K562 (cell line): ENCODE measurements around the gene HOXC10. TPM values are rescaled to one million over a fixed set of nuclear protein-coding genes. Genes with fewer than 3 reads are reported as not detected.

Source experiments
- C11orf30 ChIP-seq: fragments of 450-650 bp; IDR thresholded peaks from 2 replicates; pipeline ENCODE4 v1.6.1; 2016; ENCODE audit warnings: low read depth, mild to moderate bottlenecking
- ELF1 ChIP-seq: fragments of 200-800 bp; sonication (Bioruptor generic); IDR thresholded peaks from 2 replicates; pipeline ENCODE4 v1.6.1; 2016; ENCODE audit warnings: missing genetic modification characterization, missing compliant biosample characterization
- EP400 ChIP-seq: fragments of 450-650 bp; IDR thresholded peaks from 2 replicates; pipeline ENCODE4 v1.6.1; 2017; ENCODE audit warnings: antibody characterized with exemption, mild to moderate bottlenecking, moderate library complexity
- HES1 ChIP-seq: fragments of 450-650 bp; IDR thresholded peaks from 2 replicates; pipeline ENCODE4 v1.6.1; 2016; ENCODE audit warnings: low read depth, mild to moderate bottlenecking, moderate library complexity
- HMBOX1 ChIP-seq: sonication (generic); IDR thresholded peaks from 2 replicates; pipeline ENCODE4 v1.6.1; 2016
- KAT8 ChIP-seq: fragments of 450-650 bp; IDR thresholded peaks from 2 replicates; pipeline ENCODE4 v1.6.1; 2016; ENCODE audit warnings: low read depth, mild to moderate bottlenecking
- NCOR1 ChIP-seq: fragments of 450-650 bp; IDR thresholded peaks from 2 replicates; pipeline ENCODE4 v1.6.1; 2016; ENCODE audit warnings: mild to moderate bottlenecking, moderate library complexity
- PKNOX1 ChIP-seq: fragments of 450-650 bp; IDR thresholded peaks from 2 replicates; pipeline ENCODE4 v1.6.1; 2016
- SMARCA4 ChIP-seq: fragments of 450-650 bp; IDR thresholded peaks from 2 replicates; pipeline ENCODE4 v1.6.1; 2016
- SMARCB1 ChIP-seq: IDR thresholded peaks from 2 replicates; pipeline ENCODE4 v1.6.1; 2011; ENCODE audit warnings: improper control_type of control experiment, low read depth; ENCODE audit not compliant: insufficient read length
- SPI1 ChIP-seq: IDR thresholded peaks from 2 replicates; pipeline ENCODE4 v1.6.1; 2011; ENCODE audit warnings: low read depth, low read length, control low read depth, borderline replicate concordance
- TFAM ChIP-seq: fragments of 250-450 bp; sonication (Bioruptor Pico); conservative IDR thresholded peaks from 2 replicates; pipeline ENCODE4 v1.5.0; 2021; ENCODE audit warnings: mild to moderate bottlenecking, moderate library complexity
- TRIM28 ChIP-seq: fragments of 450-650 bp; IDR thresholded peaks from 2 replicates; pipeline ENCODE4 v1.6.1; 2017
- ZBTB33 ChIP-seq: sonication (generic); formaldehyde crosslinking; IDR thresholded peaks from 2 replicates; pipeline ENCODE4 v1.8.1; 2023; ENCODE audit warnings: mild to moderate bottlenecking, missing genetic modification reagents
- ZC3H8 ChIP-seq: fragments of 450-650 bp; IDR thresholded peaks from 2 replicates; pipeline ENCODE4 v1.6.1; 2017
- ZNF143 ChIP-seq: sonication (generic); formaldehyde crosslinking; IDR thresholded peaks from 2 replicates; pipeline ENCODE4 v1.9.0; 2022; ENCODE audit warnings: mild to moderate bottlenecking, missing genetic modification reagents
- ZNF282 ChIP-seq: sonication (generic); formaldehyde crosslinking; IDR thresholded peaks from 2 replicates; pipeline ENCODE4 v1.8.1; 2023; ENCODE audit warnings: missing genetic modification reagents
- ZNF76 ChIP-seq: fragments of 250-450 bp; sonication (Bioruptor Pico); IDR thresholded peaks from 2 replicates; pipeline ENCODE4 v1.4.0; 2020; ENCODE audit warnings: mild to moderate bottlenecking, moderate library complexity, borderline replicate concordance
- polyA plus RNA-seq, 8 experiments: library from polyadenylated mRNA; depleted of rRNA in 4 of 8; stranded (reverse) in 5 of 8; unstranded in 3 of 8; fragments of >200 nt; fragmentation: Nextera tagmentation in 2 of 8; fragmentation: Illumina TruSeq in 1 of 8; extraction: Ambion mirVana in 2 of 8; extraction: Trizol in 1 of 8; gene quantifications; 2 replicates each; pipeline versions ENCODE4 v1.2.1 to v1.2.3, GENCODE V29; 2011 to 2014; ENCODE audit warnings: inconsistent platforms in 1 of 8, missing spikeins in 1 of 8
- total RNA-seq, 7 experiments: library from RNA; depleted of rRNA in 6 of 7; stranded (reverse); fragments of >200 nt in 6 of 7; fragmentation: Illumina TruSeq in 2 of 7; extraction: Trizol in 2 of 7; gene quantifications; 2 replicates each; pipeline versions ENCODE4 v1.2.1 to v1.2.3, GENCODE V29; 2011 to 2021; ENCODE audit warnings: low replicate concordance in 1 of 7
- TF ChIP-seq, protein P1 (sequence below): fragments of 200-800 bp; sonication (Bioruptor generic); IDR thresholded peaks from 2 replicates; pipeline ENCODE4 v1.6.1; 2016; ENCODE audit warnings: missing genetic modification characterization, missing compliant biosample characterization
- TF ChIP-seq, protein P2 (sequence below): fragments of 250-450 bp; sonication (Bioruptor Pico); IDR thresholded peaks from 2 replicates; pipeline ENCODE4 v1.8.0; 2021; ENCODE audit warnings: moderate library complexity, mild to moderate bottlenecking, inconsistent platforms

HOXC10 gene
- total and polyA plus RNA-seq, 9 of the 15 experiments (the other 6 are each of a cell fraction or from before 2014, with no cell fraction given) = 0.13 to 0.77 (median 0.35) TPM; not detected in 2

DNA sequence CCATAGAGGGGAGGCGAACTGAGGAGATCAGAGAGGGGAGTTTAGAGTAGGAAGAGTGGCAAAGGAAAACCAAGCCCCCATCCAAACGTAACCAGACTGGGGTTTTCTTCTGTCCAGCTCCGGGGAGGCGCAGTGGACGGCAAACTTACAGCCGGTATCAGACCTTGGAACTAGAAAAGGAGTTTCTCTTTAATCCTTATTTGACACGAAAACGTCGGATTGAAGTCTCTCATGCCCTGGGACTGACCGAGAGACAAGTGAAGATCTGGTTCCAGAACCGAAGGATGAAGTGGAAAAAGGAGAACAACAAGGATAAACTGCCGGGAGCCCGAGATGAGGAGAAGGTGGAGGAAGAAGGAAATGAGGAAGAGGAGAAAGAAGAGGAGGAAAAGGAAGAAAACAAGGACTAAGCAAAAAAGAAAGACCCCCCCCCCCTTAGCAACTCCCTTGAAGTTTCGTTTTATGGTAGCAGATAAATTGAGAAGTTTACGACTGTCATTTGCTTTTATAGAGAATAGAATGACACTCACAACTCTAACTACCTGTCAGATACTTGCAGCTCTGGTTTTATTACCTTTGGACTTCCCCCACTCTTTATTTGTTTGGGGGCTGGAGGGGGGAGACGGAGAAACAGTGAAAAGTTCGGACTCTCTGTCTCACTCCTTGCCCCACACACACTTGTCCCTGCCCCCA lies 26.2 kb downstream of the HOXC10 start (continued):
- no peak for TF ChIP-seq SMARCB1
- peak; percentile 41; the same call in 1 of the 2 replicates for TF ChIP-seq C11orf30
- no peak for TF ChIP-seq HMBOX1
- TF ChIP-seq ELF1 = peak; percentile 45
- peak; percentile 31; the same call in 1 of the 2 replicates for TF ChIP-seq SMARCA4
- no peak for TF ChIP-seq ZNF282 (CRISPR knock-in tag)
- TF ChIP-seq TRIM28 = no peak
- no peak for TF ChIP-seq ZBTB33
- no peak for TF ChIP-seq PKNOX1
- no peak for TF ChIP-seq ZNF143 (CRISPR knock-in tag)
- TF ChIP-seq ZNF76 (CRISPR knock-in tag) = no peak
- TF ChIP-seq HES1 = no peak
- TF ChIP-seq TFAM (CRISPR knock-in tag) = no peak
- no peak for TF ChIP-seq ZC3H8
- TF ChIP-seq, protein P1, sequence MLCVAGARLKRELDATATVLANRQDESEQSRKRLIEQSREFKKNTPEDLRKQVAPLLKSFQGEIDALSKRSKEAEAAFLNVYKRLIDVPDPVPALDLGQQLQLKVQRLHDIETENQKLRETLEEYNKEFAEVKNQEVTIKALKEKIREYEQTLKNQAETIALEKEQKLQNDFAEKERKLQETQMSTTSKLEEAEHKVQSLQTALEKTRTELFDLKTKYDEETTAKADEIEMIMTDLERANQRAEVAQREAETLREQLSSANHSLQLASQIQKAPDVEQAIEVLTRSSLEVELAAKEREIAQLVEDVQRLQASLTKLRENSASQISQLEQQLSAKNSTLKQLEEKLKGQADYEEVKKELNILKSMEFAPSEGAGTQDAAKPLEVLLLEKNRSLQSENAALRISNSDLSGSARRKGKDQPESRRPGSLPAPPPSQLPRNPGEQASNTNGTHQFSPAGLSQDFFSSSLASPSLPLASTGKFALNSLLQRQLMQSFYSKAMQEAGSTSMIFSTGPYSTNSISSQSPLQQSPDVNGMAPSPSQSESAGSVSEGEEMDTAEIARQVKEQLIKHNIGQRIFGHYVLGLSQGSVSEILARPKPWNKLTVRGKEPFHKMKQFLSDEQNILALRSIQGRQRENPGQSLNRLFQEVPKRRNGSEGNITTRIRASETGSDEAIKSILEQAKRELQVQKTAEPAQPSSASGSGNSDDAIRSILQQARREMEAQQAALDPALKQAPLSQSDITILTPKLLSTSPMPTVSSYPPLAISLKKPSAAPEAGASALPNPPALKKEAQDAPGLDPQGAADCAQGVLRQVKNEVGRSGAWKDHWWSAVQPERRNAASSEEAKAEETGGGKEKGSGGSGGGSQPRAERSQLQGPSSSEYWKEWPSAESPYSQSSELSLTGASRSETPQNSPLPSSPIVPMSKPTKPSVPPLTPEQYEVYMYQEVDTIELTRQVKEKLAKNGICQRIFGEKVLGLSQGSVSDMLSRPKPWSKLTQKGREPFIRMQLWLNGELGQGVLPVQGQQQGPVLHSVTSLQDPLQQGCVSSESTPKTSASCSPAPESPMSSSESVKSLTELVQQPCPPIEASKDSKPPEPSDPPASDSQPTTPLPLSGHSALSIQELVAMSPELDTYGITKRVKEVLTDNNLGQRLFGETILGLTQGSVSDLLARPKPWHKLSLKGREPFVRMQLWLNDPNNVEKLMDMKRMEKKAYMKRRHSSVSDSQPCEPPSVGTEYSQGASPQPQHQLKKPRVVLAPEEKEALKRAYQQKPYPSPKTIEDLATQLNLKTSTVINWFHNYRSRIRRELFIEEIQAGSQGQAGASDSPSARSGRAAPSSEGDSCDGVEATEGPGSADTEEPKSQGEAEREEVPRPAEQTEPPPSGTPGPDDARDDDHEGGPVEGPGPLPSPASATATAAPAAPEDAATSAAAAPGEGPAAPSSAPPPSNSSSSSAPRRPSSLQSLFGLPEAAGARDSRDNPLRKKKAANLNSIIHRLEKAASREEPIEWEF (CRISPR knock-in tag) = no peak
- TF ChIP-seq SPI1 = peak; percentile 50; the same call in 1 of the 2 replicates
- TF ChIP-seq NCOR1 = no peak
- TF ChIP-seq, protein P2, sequence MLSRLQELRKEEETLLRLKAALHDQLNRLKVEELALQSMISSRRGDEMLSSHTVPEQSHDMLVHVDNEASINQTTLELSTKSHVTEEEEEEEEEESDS = no peak
- no peak for TF ChIP-seq EP400
- TF ChIP-seq KAT8 = no peak
